NOMO-1 treated with dmso at 0.1 percent for 144 hours (cell line): ENCODE results near the gene BRIX1.
"Not testable (repeated sequence)": the region's sequence is repeated elsewhere in the genome, so short reads cannot be mapped to it uniquely, and the experiment has no call there.

Experiments used
- DNase-seq: peaks from one replicate; lab custom pipeline; 2025; ENCODE audit not compliant: unreplicated experiment; lab: John Stamatoyannopoulos, UW

The BRIX1 gene

GRCh38 chr5:34914671-34915138 lies 806 bp upstream of the BRIX1 start:
- no peak for DNase-seq

- DNase-seq = no peak
Observed at GRCh38 chr5:34915856-34916192, 313 bp downstream of the BRIX1 start.

- no peak for DNase-seq
Observed at GRCh38 chr5:34916518-34916917, 1.0 kb downstream of the BRIX1 start.

GRCh38 chr5:34918025-34918424 lies 2.5 kb downstream of the BRIX1 start:
- DNase-seq = no peak

- DNase-seq = no peak
Observed at GRCh38 chr5:34919077-34919476, 3.6 kb downstream of the BRIX1 start.

- DNase-seq = not testable (repeated sequence)
Observed at GRCh38 chr5:34923256-34923655, 7.7 kb downstream of the BRIX1 start.

GRCh38 chr5:34923694-34924461 lies 8.4 kb downstream of the BRIX1 start:
- DNase-seq = peak; percentile 84

- no peak for DNase-seq
Observed at GRCh38 chr5:34924462-34924765, 8.9 kb downstream of the BRIX1 start.

- DNase-seq = no peak
Observed at GRCh38 chr5:34926318-34926888, 10.9 kb downstream of the BRIX1 start.

- no peak for DNase-seq
Observed at GRCh38 chr5:34927785-34928184, 12.3 kb downstream of the BRIX1 start.

GRCh38 chr5:34928267-34928666 lies 12.8 kb downstream of the BRIX1 start:
- DNase-seq = peak; percentile 13

- peak; percentile 100 for DNase-seq
Observed at GRCh38 chr5:34929134-34929719, 13.7 kb downstream of the BRIX1 start, which contains the start of gene DNAJC21. Gene DNAJC21, plus strand, starts transcription at chr5:34929559. Its CDS starts 261 bp downstream, at chr5:34929820.

GRCh38 chr5:34929720-34930461 lies 14.4 kb downstream of the BRIX1 start:
- peak; percentile 88 for DNase-seq

GRCh38 chr5:34930462-34930844 lies 14.9 kb downstream of the BRIX1 start:
- DNase-seq = no peak

- DNase-seq = no peak
Observed at GRCh38 chr5:34930870-34931269, 15.4 kb downstream of the BRIX1 start.

GRCh38 chr5:34932947-34933346 lies 17.4 kb downstream of the BRIX1 start:
- no peak for DNase-seq

GRCh38 chr5:34941936-34942335 lies 26.4 kb downstream of the BRIX1 start:
- DNase-seq = no peak

- DNase-seq = no peak
Observed at GRCh38 chr5:34944044-34944443, 28.5 kb downstream of the BRIX1 start.

- DNase-seq = no peak
Observed at GRCh38 chr5:34944460-34945047, 29.0 kb downstream of the BRIX1 start.

- no peak for DNase-seq
Observed at GRCh38 chr5:34957321-34957720, 41.8 kb downstream of the BRIX1 start.
